Measurements from ENCODE around the gene PRDM11.

Gene PRDM11

GRCh38 chr11:45263773-45264172 is 117.3 kb downstream of the PRDM11 start:
- no peak for DNase-seq (ENCODE audit: low read depth)

GRCh38 chr11:45264839-45265515 is 118.5 kb downstream of the PRDM11 start:
- no peak for DNase-seq (ENCODE audit: low read depth)

- no peak for DNase-seq (ENCODE audit: low read depth)
These were observed 119.7 kb downstream of the PRDM11 start for GRCh38 chr11:45265969-45266675.

- no peak for DNase-seq (ENCODE audit: low read depth)
These were observed 120.2 kb downstream of the PRDM11 start for GRCh38 chr11:45266676-45267020.

GRCh38 chr11:45267052-45267451 is 120.6 kb downstream of the PRDM11 start:
- DNase-seq (ENCODE audit: low read depth): no peak

GRCh38 chr11:45267652-45268299 is 121.3 kb downstream of the PRDM11 start:
- DNase-seq (ENCODE audit: low read depth): no peak

GRCh38 chr11:45269678-45270077 is 123.2 kb downstream of the PRDM11 start:
- DNase-seq (ENCODE audit: low read depth): no peak

- no peak for DNase-seq (ENCODE audit: low read depth)
These were observed 124.7 kb downstream of the PRDM11 start for GRCh38 chr11:45270946-45271716.

GRCh38 chr11:45272701-45273100 is 126.3 kb downstream of the PRDM11 start:
- no peak for DNase-seq (ENCODE audit: low read depth)

GRCh38 chr11:45273509-45273908 is 127.1 kb downstream of the PRDM11 start:
- DNase-seq (ENCODE audit: low read depth): no peak

- DNase-seq (ENCODE audit: low read depth): no peak
These were observed 127.8 kb downstream of the PRDM11 start for GRCh38 chr11:45274206-45274605.

- DNase-seq (ENCODE audit: low read depth): no peak
These were observed 129.4 kb downstream of the PRDM11 start for GRCh38 chr11:45275828-45276227.

GRCh38 chr11:45278714-45279113 is 132.3 kb downstream of the PRDM11 start:
- no peak for DNase-seq (ENCODE audit: low read depth)

GRCh38 chr11:45279645-45280044 is 133.2 kb downstream of the PRDM11 start:
- no peak for DNase-seq (ENCODE audit: low read depth)

- DNase-seq (ENCODE audit: low read depth): no peak
These were observed 134.0 kb downstream of the PRDM11 start for GRCh38 chr11:45280449-45280848.

GRCh38 chr11:45282081-45282480 is 135.6 kb downstream of the PRDM11 start:
- no peak for DNase-seq (ENCODE audit: low read depth)

All from stimulated activated CD8-positive, alpha-beta memory T cell treated with anti-CD3 and anti-CD28 coated beads, Interleukin-12 subunit alpha, Interleukin-12 subunit beta, amount 100 ng/mL, for 1 hour (primary cell).